IMR-90 (cell line): Measurements from ENCODE around the gene UNC13B. TPM values are rescaled to one million over a fixed set of nuclear protein-coding genes. Genes with fewer than 3 reads are reported as not detected.

Experiments
- ATAC-seq: fragments of 200-7000 bp; cut with Tn5 transposase; 2 replicates; pipeline ENCODE4 v1.9.1; 2020; ENCODE audit warnings: low read depth, mild to moderate bottlenecking, moderate library complexity
- BruUV-seq: library from RNA; stranded (reverse); fragments of 400-500 nt; replicated peaks from 2 replicates; lab custom pipeline; 2021; lab: Mats Ljungman, UMichigan
- CTCF ChIA-PET: fragments of 300-600 bp; formaldehyde crosslinking; extraction: SDS; loops from one replicate; lab custom pipeline; 2021; ENCODE audit warnings: antibody characterized with exemption; lab: Yijun Ruan, JAX
- POLR2A ChIA-PET: fragments of 300-600 bp; sonication (Branson Sonifier 250); formaldehyde crosslinking; loops from one replicate; lab custom pipeline; 2022; ENCODE audit warnings: antibody characterized with exemption; ENCODE audit not compliant: unreplicated experiment; lab: Charles Lee
- DNase-seq: peaks from one replicate; pipeline ENCODE4 v3.0.0; 2013
- H2AFZ ChIP-seq: replicated peaks from 2 replicates; pipeline ENCODE3; 2013; ENCODE audit warnings: low read length, mild to moderate bottlenecking; ENCODE audit not compliant: poor library complexity
- H2AK5ac ChIP-seq: 2 replicates; pipeline ENCODE4 v1.6.1; 2013; ENCODE audit warnings: low read depth, low read length, inconsistent platforms
- H2AK9ac ChIP-seq: replicated peaks from 2 replicates; pipeline ENCODE3; 2013; ENCODE audit warnings: mild to moderate bottlenecking, low read depth, low read length, moderate library complexity; ENCODE audit not compliant: poor library complexity
- H2BK120ac ChIP-seq: 2 replicates; pipeline ENCODE4 v1.6.1; 2013; ENCODE audit warnings: low read depth, low read length, inconsistent platforms
- H2BK15ac ChIP-seq: 3 replicates; pipeline ENCODE4 v1.6.1; 2013; ENCODE audit warnings: low read depth, low read length, inconsistent platforms
- H2BK20ac ChIP-seq: 2 replicates; pipeline ENCODE4 v1.6.1; 2013; ENCODE audit warnings: low read depth, mild to moderate bottlenecking, inconsistent platforms, low read length, moderate library complexity
- H2BK5ac ChIP-seq: 2 replicates; pipeline ENCODE4 v1.6.1; 2013; ENCODE audit warnings: mild to moderate bottlenecking, low read depth, low read length, inconsistent platforms; ENCODE audit not compliant: poor library complexity, severe bottlenecking
- H3K14ac ChIP-seq: replicated peaks from 2 replicates; pipeline ENCODE4 v1.6.1; 2013; ENCODE audit warnings: low read depth, low read length, inconsistent platforms
- H3K18ac ChIP-seq: 2 replicates; pipeline ENCODE4 v1.6.1; 2013; ENCODE audit warnings: low read depth, low read length, control low read depth
- H3K23ac ChIP-seq: 2 replicates; pipeline ENCODE4 v1.6.1; 2013; ENCODE audit warnings: low read depth, low read length, inconsistent platforms
- H3K27ac ChIP-seq: 2 replicates; pipeline ENCODE4 v1.5.1; 2013; ENCODE audit warnings: mild to moderate bottlenecking, control low read depth, low read length; ENCODE audit not compliant: insufficient read depth
- H3K27me3 ChIP-seq: 2 replicates; pipeline ENCODE4 v1.6.1; 2013; ENCODE audit warnings: low read length; ENCODE audit not compliant: control insufficient read depth, insufficient read depth
- H3K36me3 ChIP-seq: 2 replicates; pipeline ENCODE4 v1.6.1; 2013; ENCODE audit warnings: low read length, mixed read lengths; ENCODE audit not compliant: control insufficient read depth, insufficient read depth
- H3K4ac ChIP-seq: 2 replicates; pipeline ENCODE4 v1.6.1; 2013; ENCODE audit warnings: low read depth, low read length, inconsistent platforms
- H3K4me1 ChIP-seq: 2 replicates; pipeline ENCODE4 v1.6.1; 2013; ENCODE audit warnings: low read length, mixed read lengths; ENCODE audit not compliant: control insufficient read depth, insufficient read depth
- H3K4me2 ChIP-seq: 2 replicates; pipeline ENCODE4 v1.6.1; 2013; ENCODE audit warnings: low read depth, mild to moderate bottlenecking, control low read depth, low read length, moderate library complexity
- H3K4me3 ChIP-seq: 2 replicates; pipeline ENCODE4 v1.5.1; 2013; ENCODE audit warnings: low read depth, mild to moderate bottlenecking, control low read depth, low read length, moderate library complexity; ENCODE audit not compliant: insufficient read depth
- H3K56ac ChIP-seq: 2 replicates; pipeline ENCODE4 v1.6.1; 2013; ENCODE audit warnings: low read length, inconsistent platforms; ENCODE audit not compliant: insufficient read depth; ENCODE audit errors: extremely low read depth
- H3K79me1 ChIP-seq, 2 experiments: 2 replicates each; pipeline ENCODE4 v1.6.1; 2013; ENCODE audit warnings: low read length in 2 of 2, inconsistent platforms in 1 of 2, low read depth in 1 of 2
- H3K9ac ChIP-seq: 2 replicates; pipeline ENCODE4 v1.6.1; 2013; ENCODE audit warnings: low read depth, low read length, control low read depth
- H3K9me1 ChIP-seq: 2 replicates; pipeline ENCODE4 v1.6.1; 2013; ENCODE audit warnings: low read length, inconsistent platforms; ENCODE audit not compliant: insufficient read depth
- H3K9me3 ChIP-seq: 2 replicates; pipeline ENCODE4 v1.6.1; 2013; ENCODE audit warnings: low read length; ENCODE audit not compliant: control insufficient read depth, insufficient read depth
- H4K20me1 ChIP-seq: 2 replicates; pipeline ENCODE4 v1.6.1; 2013; ENCODE audit warnings: low read length, inconsistent platforms; ENCODE audit not compliant: insufficient read depth
- H4K5ac ChIP-seq: 2 replicates; pipeline ENCODE4 v1.6.1; 2013; ENCODE audit warnings: mild to moderate bottlenecking, low read depth, low read length, control low read depth
- H4K8ac ChIP-seq, 2 experiments: 2 replicates each; pipeline ENCODE4 v1.6.1; 2013; ENCODE audit warnings: low read depth in 2 of 2, low read length in 2 of 2, control low read depth in 1 of 2, inconsistent platforms in 1 of 2
- H4K91ac ChIP-seq: 2 replicates; pipeline ENCODE4 v1.6.1; 2013; ENCODE audit warnings: low read depth, low read length, inconsistent platforms; ENCODE audit not compliant: insufficient read depth
- BHLHE40 ChIP-seq: fragments of 150-350 bp; IDR thresholded peaks from 2 replicates; pipeline ENCODE4 v1.6.1; 2016; ENCODE audit warnings: mild to moderate bottlenecking, low read depth, low read length
- CEBPB ChIP-seq: IDR thresholded peaks from 2 replicates; pipeline ENCODE4 v1.6.1; 2012; ENCODE audit warnings: low read depth, low read length, improper control_type of control experiment
- CHD1 ChIP-seq: IDR thresholded peaks from 2 replicates; pipeline ENCODE4 v1.6.1; 2012; ENCODE audit warnings: low read depth, low read length, improper control_type of control experiment
- FOS ChIP-seq: fragments of 150-350 bp; IDR thresholded peaks from 2 replicates; pipeline ENCODE4 v1.6.1; 2016; ENCODE audit warnings: low read depth, low read length
- MAFK ChIP-seq: IDR thresholded peaks from 2 replicates; pipeline ENCODE4 v1.6.1; 2012; ENCODE audit warnings: low read depth, low read length, improper control_type of control experiment
- MAZ ChIP-seq: IDR thresholded peaks from 2 replicates; pipeline ENCODE4 v1.6.1; 2012; ENCODE audit warnings: low read depth, mild to moderate bottlenecking, low read length, improper control_type of control experiment, moderate library complexity, borderline replicate concordance
- MXI1 ChIP-seq: IDR thresholded peaks from 2 replicates; pipeline ENCODE4 v1.6.1; 2012; ENCODE audit warnings: low read depth, mild to moderate bottlenecking, low read length, moderate library complexity, borderline replicate concordance
- NFE2L2 ChIP-seq: fragments of 150-350 bp; IDR thresholded peaks from 2 replicates; pipeline ENCODE4 v1.6.1; 2016; ENCODE audit warnings: low read depth, mild to moderate bottlenecking, low read length
- POLR2A ChIP-seq: IDR thresholded peaks from 2 replicates; pipeline ENCODE4 v1.6.1; 2012; ENCODE audit warnings: mild to moderate bottlenecking, low read depth, low read length
- RAD21 ChIP-seq: IDR thresholded peaks from 2 replicates; pipeline ENCODE4 v1.6.1; 2012; ENCODE audit warnings: low read length, improper control_type of control experiment
- RCOR1 ChIP-seq: IDR thresholded peaks from 2 replicates; pipeline ENCODE4 v1.6.1; 2012; ENCODE audit warnings: mild to moderate bottlenecking, low read length, improper control_type of control experiment; ENCODE audit not compliant: insufficient replicate concordance
- RFX5 ChIP-seq: IDR thresholded peaks from 2 replicates; pipeline ENCODE4 v1.8.0; 2012; ENCODE audit warnings: low read depth, mild to moderate bottlenecking, low read length, moderate library complexity
- SMC3 ChIP-seq: fragments of 150-350 bp; IDR thresholded peaks from 2 replicates; pipeline ENCODE4 v1.6.1; 2016; ENCODE audit warnings: low read depth, mild to moderate bottlenecking, antibody characterized with exemption, low read length, moderate library complexity
- WGBS, 2 experiments: methylation state at CpG; one replicate each; pipeline versions ENCODE4 v1.1.5 to v1.1.7; 2013; ENCODE audit warnings: missing lambda C conversion rate in 2 of 2; ENCODE audit not compliant: insufficient read length in 1 of 2; ENCODE audit errors: extremely low coverage in 2 of 2; 5-methylcytosine and 5-hydroxymethylcytosine counted together
- dilution Hi-C: fragments of 300-500 bp; cut with HindIII; formaldehyde crosslinking; loops from one replicate; pipeline ENCODE4 v1.14.3; 2018; ENCODE audit warnings: low sequenced_read_pairs; ENCODE audit not compliant: unreplicated experiment
- in situ Hi-C: fragments of 300-500 bp; cut with MboI; formaldehyde crosslinking; loops from 3 replicates; pipeline ENCODE4 v1.14.3; 2019; ENCODE audit warnings: low sequenced_read_pairs, inconsistent platforms, mixed read lengths
- intact Hi-C: fragments of 100-400 bp; cut with micrococcal nuclease; formaldehyde crosslinking; loops from 2 replicates; pipeline ENCODE4 v1.10.0; 2022
- polyA plus RNA-seq, 3 experiments: library from polyadenylated mRNA; depleted of rRNA; stranded (reverse); fragments of >200 nt; gene quantifications; 2 replicates each; pipeline ENCODE4 v1.2.3, GENCODE V29; 2012; ENCODE audit warnings: low replicate concordance in 1 of 3
- total RNA-seq: library from RNA; depleted of rRNA; stranded (reverse); fragments of >200 nt; gene quantifications from 2 replicates; pipeline ENCODE4 v1.2.3, GENCODE V29; 2012
- TF ChIP-seq, protein P1 (sequence below): fragments of 150-350 bp; IDR thresholded peaks from 2 replicates; pipeline ENCODE4 v1.6.1; 2017; ENCODE audit warnings: mild to moderate bottlenecking, antibody characterized with exemption, low read length, low read depth
- TF ChIP-seq, protein P2 (sequence below): fragments of 150-350 bp; IDR thresholded peaks from 2 replicates; pipeline ENCODE4 v1.6.1; 2016; ENCODE audit warnings: low read depth, mild to moderate bottlenecking, low read length, moderate library complexity, borderline replicate concordance
- TF ChIP-seq, protein P3 (sequence below): conservative IDR thresholded peaks from 2 replicates; pipeline ENCODE4 v1.5.1; 2012; ENCODE audit warnings: mild to moderate bottlenecking, low read depth, low read length, improper control_type of control experiment

UNC13B gene
- total and polyA plus RNA-seq, 2 of the 4 experiments (the other 2 are of a cell fraction): 7.5 to 14.3 TPM

GRCh38 chr9:35116539-35116897 is 45.3 kb upstream of the UNC13B start:
- in situ Hi-C loops (loop anchor here (5.0 kb wide), 2 partner anchors 361 to 436 kb away; no protein-coding TSS in a partner anchor), dilution Hi-C loops (no loop called here), intact Hi-C loops (loop anchor here (1.0 to 5.0 kb wide), 7 partner anchors 46 to 486 kb away; partner anchors contain the start of gene UNC13B)
- Histone ChIP-seq H2AK9ac (no peak overlapping the region), H3K9me3 (no peaks in the 10 kb centered on the region), H3K14ac (no peak overlapping the region), H2BK20ac (no peak overlapping the region), H3K4me1 (peaks cover 16% of the 10 kb centered on the region), H3K18ac (no peak overlapping the region), H3K4me2 (peak overlapping the region; percentile 88), H3K27me3 (peaks cover 3% of the 10 kb centered on the region), H3K23ac (no peak overlapping the region), H3K4ac (no peak overlapping the region), H3K36me3 (no peaks in the 10 kb centered on the region), H2BK15ac (no peak overlapping the region), H2AFZ (peak overlapping the region; percentile 91), H3K56ac (no peak overlapping the region), H2BK120ac (no peak overlapping the region), H4K5ac (no peak overlapping the region), H3K4me3 (peak overlapping the region; percentile 88), H3K9ac (0 out of 2 replicates have a peak overlapping the region, but pooled peaks have one; percentile 2), H4K91ac (no peak overlapping the region), H3K9me1 (no peaks in the 10 kb centered on the region; the same call in 1 of the 2 replicates), H2AK5ac (no peak overlapping the region), H4K20me1 (peaks cover 8% of the 10 kb centered on the region; the same call in 1 of the 2 replicates), H3K27ac (no peak overlapping the region), H3K79me1 (peaks cover 8 to 30% of the 10 kb centered on the region in 2 experiments; a peak in 3 of 4 replicates), H2BK5ac (no peak overlapping the region), H4K8ac (no peak overlapping the region)
- no peak for DNase-seq
- ChIA-PET CTCF (interaction anchor here (1.0 to 1.2 kb wide), 5 partner anchors 139 to 437 kb away, joined by 3 to 6 read pairs (median 4); no protein-coding TSS in a partner anchor), POLR2A (interaction anchor here (0.6 kb wide), 1 partner anchor 143 kb away, joined by 3 read pairs; no protein-coding TSS in a partner anchor)
- 0% methylated on average over 3 of the region's 12 CpGs; no CpG with 5 or more reads in 1 of the 2 experiments for WGBS, 2 experiments
- TF ChIP-seq CHD1: no peak
- TF ChIP-seq SMC3: no peak
- TF ChIP-seq RCOR1: no peak
- TF ChIP-seq BHLHE40: no peak
- TF ChIP-seq, protein P1, sequence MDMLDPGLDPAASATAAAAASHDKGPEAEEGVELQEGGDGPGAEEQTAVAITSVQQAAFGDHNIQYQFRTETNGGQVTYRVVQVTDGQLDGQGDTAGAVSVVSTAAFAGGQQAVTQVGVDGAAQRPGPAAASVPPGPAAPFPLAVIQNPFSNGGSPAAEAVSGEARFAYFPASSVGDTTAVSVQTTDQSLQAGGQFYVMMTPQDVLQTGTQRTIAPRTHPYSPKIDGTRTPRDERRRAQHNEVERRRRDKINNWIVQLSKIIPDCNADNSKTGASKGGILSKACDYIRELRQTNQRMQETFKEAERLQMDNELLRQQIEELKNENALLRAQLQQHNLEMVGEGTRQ: no peak
- TF ChIP-seq, protein P2, sequence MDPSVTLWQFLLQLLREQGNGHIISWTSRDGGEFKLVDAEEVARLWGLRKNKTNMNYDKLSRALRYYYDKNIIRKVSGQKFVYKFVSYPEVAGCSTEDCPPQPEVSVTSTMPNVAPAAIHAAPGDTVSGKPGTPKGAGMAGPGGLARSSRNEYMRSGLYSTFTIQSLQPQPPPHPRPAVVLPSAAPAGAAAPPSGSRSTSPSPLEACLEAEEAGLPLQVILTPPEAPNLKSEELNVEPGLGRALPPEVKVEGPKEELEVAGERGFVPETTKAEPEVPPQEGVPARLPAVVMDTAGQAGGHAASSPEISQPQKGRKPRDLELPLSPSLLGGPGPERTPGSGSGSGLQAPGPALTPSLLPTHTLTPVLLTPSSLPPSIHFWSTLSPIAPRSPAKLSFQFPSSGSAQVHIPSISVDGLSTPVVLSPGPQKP: no peak
- TF ChIP-seq CEBPB: no peak
- TF ChIP-seq POLR2A: no peak
- no peak for TF ChIP-seq MAZ
- no peak for TF ChIP-seq RFX5
- TF ChIP-seq NFE2L2: no peak
- no peak for TF ChIP-seq FOS
- TF ChIP-seq MXI1: no peak
- no peak for TF ChIP-seq MAFK
- TF ChIP-seq RAD21: no peak
- TF ChIP-seq, protein P3, sequence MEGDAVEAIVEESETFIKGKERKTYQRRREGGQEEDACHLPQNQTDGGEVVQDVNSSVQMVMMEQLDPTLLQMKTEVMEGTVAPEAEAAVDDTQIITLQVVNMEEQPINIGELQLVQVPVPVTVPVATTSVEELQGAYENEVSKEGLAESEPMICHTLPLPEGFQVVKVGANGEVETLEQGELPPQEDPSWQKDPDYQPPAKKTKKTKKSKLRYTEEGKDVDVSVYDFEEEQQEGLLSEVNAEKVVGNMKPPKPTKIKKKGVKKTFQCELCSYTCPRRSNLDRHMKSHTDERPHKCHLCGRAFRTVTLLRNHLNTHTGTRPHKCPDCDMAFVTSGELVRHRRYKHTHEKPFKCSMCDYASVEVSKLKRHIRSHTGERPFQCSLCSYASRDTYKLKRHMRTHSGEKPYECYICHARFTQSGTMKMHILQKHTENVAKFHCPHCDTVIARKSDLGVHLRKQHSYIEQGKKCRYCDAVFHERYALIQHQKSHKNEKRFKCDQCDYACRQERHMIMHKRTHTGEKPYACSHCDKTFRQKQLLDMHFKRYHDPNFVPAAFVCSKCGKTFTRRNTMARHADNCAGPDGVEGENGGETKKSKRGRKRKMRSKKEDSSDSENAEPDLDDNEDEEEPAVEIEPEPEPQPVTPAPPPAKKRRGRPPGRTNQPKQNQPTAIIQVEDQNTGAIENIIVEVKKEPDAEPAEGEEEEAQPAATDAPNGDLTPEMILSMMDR: no peak
- ATAC-seq: peak; percentile 0; the same call in 1 of the 2 replicates
- no TSS peak for BruUV-seq
